ENCODE data around the gene ANXA6.
A peak's percentile ranks its signal among the peaks of the same experiment; 100 is the strongest.

ANXA6 gene

GRCh38 chr5:151159649-151160373, 2.2 kb upstream of the ANXA6 start:
- no peak for TF ChIP-seq CTCF (IDR thresholded peaks at IDR 0.05; ENCODE audit: low read depth, low read length)
- in situ Hi-C loops (cut with HindIII; ENCODE audit: low sequenced_read_pairs) = no loop called here
- DNase-seq (ENCODE audit: low read depth, low spot score) = no peak
- H3K4me3 ChIP-seq (ENCODE audit: low read depth, low read length) = no peak overlapping the region

- no peak for TF ChIP-seq CTCF (IDR thresholded peaks at IDR 0.05; ENCODE audit: low read depth, low read length)
- in situ Hi-C loops (cut with HindIII; ENCODE audit: low sequenced_read_pairs) = no loop called here
- DNase-seq (ENCODE audit: low read depth, low spot score) = no peak
Measured at GRCh38 chr5:151158287-151158661, 695 bp upstream of the ANXA6 start.

GRCh38 chr5:151156507-151157420, 815 bp downstream of the ANXA6 start:
- no peak for TF ChIP-seq CTCF (IDR thresholded peaks at IDR 0.05; ENCODE audit: low read depth, low read length)
- in situ Hi-C loops (cut with HindIII; ENCODE audit: low sequenced_read_pairs) = no loop called here
- DNase-seq (ENCODE audit: low read depth, low spot score) = peak; percentile 23
- peak overlapping the region; percentile 84 for H3K4me3 ChIP-seq (ENCODE audit: low read depth, low read length)

More at GRCh38 chr5:151158287-151158661, 695 bp upstream of the ANXA6 start:
- H3K4me3 ChIP-seq (ENCODE audit: low read depth, low read length) = peak overlapping the region; percentile 84

GRCh38 chr5:151155775-151156506, 1.6 kb downstream of the ANXA6 start:
- peak; percentile 59 for DNase-seq (ENCODE audit: low read depth, low spot score)
- in situ Hi-C loops (cut with HindIII; ENCODE audit: low sequenced_read_pairs) = no loop called here
- H3K4me3 ChIP-seq (ENCODE audit: low read depth, low read length) = peak overlapping the region; percentile 84

GRCh38 chr5:151154931-151155774, 2.4 kb downstream of the ANXA6 start:
- TF ChIP-seq CTCF (IDR thresholded peaks at IDR 0.05; ENCODE audit: low read depth, low read length) = no peak
- no peak for DNase-seq (ENCODE audit: low read depth, low spot score)
- H3K4me3 ChIP-seq (ENCODE audit: low read depth, low read length) = peak overlapping the region; percentile 84
- in situ Hi-C loops (cut with HindIII; ENCODE audit: low sequenced_read_pairs) = no loop called here

More at GRCh38 chr5:151155775-151156506, 1.6 kb downstream of the ANXA6 start:
- TF ChIP-seq CTCF (IDR thresholded peaks at IDR 0.05; ENCODE audit: low read depth, low read length) = no peak
